HG03575 (cell line): Measurements from ENCODE around the gene FGFR3.

Experiments
- ATAC-seq: cut with Tn5 transposase; IDR thresholded peaks from one replicate; pipeline ENCODE4 v1.9.1; 2021; ENCODE audit not compliant: unreplicated experiment, insufficient number of reproducible peaks, low FRiP score; ENCODE audit errors: extremely low read depth

Gene FGFR3

GRCh38 chr4:1754336-1754735 is 38.8 kb upstream of the FGFR3 start:
- no peak for ATAC-seq

GRCh38 chr4:1755297-1755696 is 37.8 kb upstream of the FGFR3 start:
- ATAC-seq, result no peak

DNA sequence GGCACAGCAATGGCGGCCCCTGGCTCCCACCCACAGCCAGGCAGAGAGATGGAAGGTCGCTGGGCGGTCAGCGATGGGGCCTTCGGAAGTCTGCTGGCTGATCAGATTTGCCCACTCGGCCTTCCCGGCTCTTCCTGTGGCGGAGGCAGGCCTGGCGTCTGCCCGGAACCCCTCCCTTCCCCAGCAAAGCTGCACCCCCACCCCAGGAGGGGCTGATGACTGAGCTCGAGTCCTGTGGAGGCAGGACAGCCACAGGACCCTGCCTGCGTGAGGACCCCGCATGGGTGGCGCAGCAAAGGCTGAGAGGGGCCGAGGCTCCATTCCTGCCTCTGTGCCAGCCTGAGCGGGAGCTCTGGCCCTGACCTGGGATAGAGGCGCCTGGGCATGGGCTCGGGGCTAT is 37.0 kb upstream of the FGFR3 start:
- no peak for ATAC-seq

GRCh38 chr4:1756893-1757779 is 36.0 kb upstream of the FGFR3 start:
- no peak for ATAC-seq

DNA sequence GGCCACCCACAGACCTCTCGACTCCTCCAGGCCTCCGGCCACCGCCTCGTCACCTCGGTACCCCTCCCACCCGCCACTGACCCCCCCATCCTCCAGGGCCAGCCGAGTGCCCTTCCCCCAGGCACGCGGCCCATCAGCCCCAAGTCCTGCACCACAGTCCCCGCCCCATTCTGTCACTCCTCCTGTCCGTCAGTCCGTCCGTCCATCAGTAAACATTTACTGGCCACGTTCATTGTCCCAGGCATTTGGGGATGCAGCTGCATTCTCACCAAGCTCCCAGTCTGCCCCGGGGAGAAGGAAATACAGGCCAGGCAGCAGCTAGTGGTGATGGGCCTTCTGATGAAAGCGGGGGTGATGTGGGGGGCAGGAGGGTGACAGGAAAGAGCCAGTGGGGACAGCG is 35.3 kb upstream of the FGFR3 start:
- ATAC-seq, result no peak

- no peak for ATAC-seq
These were observed 34.6 kb upstream of the FGFR3 start for GRCh38 chr4:1758306-1759121.

DNA sequence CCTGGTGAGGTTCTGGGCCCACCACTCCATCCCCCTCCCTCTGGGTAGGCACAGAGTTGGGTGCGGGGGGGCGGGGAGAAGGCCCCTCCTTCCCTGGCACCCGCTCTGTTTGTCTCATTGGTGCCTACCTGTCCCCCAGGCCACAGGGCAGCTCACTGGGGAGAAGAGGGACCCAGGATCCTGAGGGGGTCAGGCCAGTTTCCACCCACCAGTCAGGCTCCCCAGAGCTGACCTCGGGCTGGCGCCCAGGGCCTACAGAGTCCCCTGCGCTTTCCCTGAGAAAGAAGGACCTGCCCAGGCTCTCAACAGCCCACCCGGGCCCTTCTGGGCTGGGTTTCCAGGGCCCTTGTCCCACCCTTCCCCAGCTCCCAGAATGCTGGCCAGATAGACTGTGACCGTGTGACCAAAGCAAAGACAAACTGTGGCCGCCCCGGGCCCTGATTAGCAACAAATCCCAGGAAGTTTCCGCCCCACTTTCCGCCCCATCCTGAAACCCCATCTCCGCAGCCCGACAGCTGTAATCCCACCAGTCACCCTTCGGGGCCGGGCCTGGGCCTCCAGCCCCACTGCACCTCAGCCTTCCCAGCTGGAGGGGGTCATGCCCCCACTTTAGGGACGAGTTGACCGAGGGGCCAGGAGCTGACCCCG is 33.8 kb upstream of the FGFR3 start:
- no peak for ATAC-seq

- ATAC-seq, result no peak
These were observed 33.3 kb upstream of the FGFR3 start for GRCh38 chr4:1759818-1760223.

- no peak for ATAC-seq
These were observed 32.5 kb upstream of the FGFR3 start for GRCh38 chr4:1760521-1761071.

- ATAC-seq, result no peak
These were observed 31.9 kb upstream of the FGFR3 start for GRCh38 chr4:1761130-1761689.

DNA sequence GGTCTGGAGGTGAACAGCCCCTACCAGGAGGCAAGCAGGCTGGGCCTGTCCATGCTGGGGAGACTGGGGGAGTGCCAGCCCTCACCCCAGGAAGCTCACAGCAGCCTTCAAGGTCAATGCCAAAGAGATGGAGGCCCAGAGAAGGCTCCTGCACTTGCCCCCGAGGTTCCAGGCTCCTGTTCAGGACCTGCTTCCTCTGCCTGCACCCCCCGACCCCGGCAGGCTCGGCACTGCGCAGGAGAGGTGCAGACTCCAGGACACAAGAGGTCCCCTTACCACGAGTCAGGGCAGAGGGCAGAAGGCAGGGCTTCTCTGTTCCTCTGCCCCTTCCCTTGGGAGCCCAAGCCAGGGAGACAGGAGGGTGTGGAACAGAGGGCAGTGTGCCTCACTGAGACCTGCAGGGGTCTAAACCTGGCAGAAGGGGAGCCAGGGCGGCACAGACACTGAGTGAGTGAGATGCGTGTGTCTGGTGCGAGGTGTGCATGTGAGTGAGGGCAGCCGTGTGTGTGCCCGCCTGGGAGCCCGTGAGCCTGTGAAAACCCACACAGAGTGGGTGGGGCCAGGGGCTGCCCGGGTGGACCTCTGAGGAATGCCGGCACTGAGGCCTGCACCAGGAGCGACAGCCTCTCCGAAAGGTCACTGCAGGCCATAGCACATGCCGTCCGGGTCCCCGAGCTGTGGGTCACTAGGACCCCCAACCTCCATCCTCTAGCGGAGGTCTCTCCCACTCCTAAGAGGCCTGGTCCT is 30.7 kb upstream of the FGFR3 start:
- ATAC-seq, result no peak

- ATAC-seq, result no peak
These were observed 30.0 kb upstream of the FGFR3 start for GRCh38 chr4:1763070-1763549.

GRCh38 chr4:1763550-1764080 is 29.5 kb upstream of the FGFR3 start:
- ATAC-seq, result no peak

GRCh38 chr4:1764670-1765069 is 28.4 kb upstream of the FGFR3 start:
- ATAC-seq, result no peak

GRCh38 chr4:1765409-1766072 is 27.6 kb upstream of the FGFR3 start:
- ATAC-seq, result no peak

- no peak for ATAC-seq
These were observed 26.7 kb upstream of the FGFR3 start for GRCh38 chr4:1766106-1767060.
